ENCODE measurements around the gene NCAPH2. TPM values are rescaled to one million over a fixed set of nuclear protein-coding genes. Genes with fewer than 3 reads are reported as not detected.
A peak's percentile ranks its signal among the peaks of the same experiment; 100 is the strongest.

NCAPH2 gene
- total RNA-seq, 1 donor from 2014 or later: 22.2 TPM

- DNase-seq (ENCODE audit: low read depth in 2 of 2): no peak
Observed at GRCh38 chr22:50489363-50490243, 18.4 kb upstream of the NCAPH2 start.

- DNase-seq (ENCODE audit: low read depth in 2 of 2): no peak
Observed at GRCh38 chr22:50490531-50491308, 17.3 kb upstream of the NCAPH2 start.

- no peak for DNase-seq (ENCODE audit: low read depth in 2 of 2)
Observed at GRCh38 chr22:50497093-50497492, 10.9 kb upstream of the NCAPH2 start.

- peak; percentile 37 to 68 for DNase-seq (ENCODE audit: low read depth in 2 of 2)
Observed at GRCh38 chr22:50498322-50498890, 9.6 kb upstream of the NCAPH2 start.

- no peak for DNase-seq (ENCODE audit: low read depth in 2 of 2)
Observed at GRCh38 chr22:50500452-50500851, 7.6 kb upstream of the NCAPH2 start.

- no peak for DNase-seq (ENCODE audit: low read depth in 2 of 2)
Observed at GRCh38 chr22:50502096-50502495, 5.9 kb upstream of the NCAPH2 start.

GRCh38 chr22:50502628-50503474 lies 5.2 kb upstream of the NCAPH2 start:
- DNase-seq (ENCODE audit: low read depth in 2 of 2): no peak

- DNase-seq (ENCODE audit: low read depth in 2 of 2): no peak
Observed at GRCh38 chr22:50503475-50504145, 4.4 kb upstream of the NCAPH2 start.

- DNase-seq (ENCODE audit: low read depth in 2 of 2): no peak
Observed at GRCh38 chr22:50504369-50505211, 3.4 kb upstream of the NCAPH2 start.

GRCh38 chr22:50505276-50505775 lies 2.7 kb upstream of the NCAPH2 start:
- DNase-seq (ENCODE audit: low read depth in 2 of 2): no peak

GRCh38 chr22:50505776-50506610 lies 2.0 kb upstream of the NCAPH2 start:
- DNase-seq (ENCODE audit: low read depth in 2 of 2): no peak

- peak in 1 of 2 donors; percentile 21 for DNase-seq (ENCODE audit: low read depth in 2 of 2)
Observed at GRCh38 chr22:50506611-50507420, 1.2 kb upstream of the NCAPH2 start.

GRCh38 chr22:50507421-50507990 lies 518 bp upstream of the NCAPH2 start, which contains the start of gene LMF2:
Gene LMF2, minus strand, starts transcription at chr22:50507702. Its CDS starts 27 bp downstream, at chr22:50507675.
- peak in 1 of 2 donors; percentile 33 for DNase-seq (ENCODE audit: low read depth in 2 of 2)

GRCh38 chr22:50508897-50509296 lies 873 bp downstream of the NCAPH2 start:
- DNase-seq (ENCODE audit: low read depth in 2 of 2): no peak

- DNase-seq (ENCODE audit: low read depth in 2 of 2): no peak
Observed at GRCh38 chr22:50513175-50513574, 5.2 kb downstream of the NCAPH2 start.

GRCh38 chr22:50516068-50516467 lies 8.0 kb downstream of the NCAPH2 start:
- no peak for DNase-seq (ENCODE audit: low read depth in 2 of 2)

GRCh38 chr22:50516891-50517290 lies 8.9 kb downstream of the NCAPH2 start:
- DNase-seq (ENCODE audit: low read depth in 2 of 2): no peak
